Measurements from ENCODE around the gene DSCAML1. TPM values are rescaled to one million over a fixed set of nuclear protein-coding genes. Genes with fewer than 3 reads are reported as not detected.

The DSCAML1 gene
- total RNA-seq, 1 donor from 2014 or later = 10.2 TPM

GRCh38 chr11:117427356-117427874 is 369.6 kb downstream of the DSCAML1 start:
- DNase-seq (ENCODE audit: low read depth) = no peak

GRCh38 chr11:117426941-117427340 is 370.1 kb downstream of the DSCAML1 start:
- DNase-seq (ENCODE audit: low read depth) = no peak

GRCh38 chr11:117426297-117426685 is 370.7 kb downstream of the DSCAML1 start:
- DNase-seq (ENCODE audit: low read depth) = peak; percentile 38

GRCh38 chr11:117425679-117426296 is 371.2 kb downstream of the DSCAML1 start:
- no peak for DNase-seq (ENCODE audit: low read depth)

- DNase-seq (ENCODE audit: low read depth) = no peak
Measured at GRCh38 chr11:117424781-117425180, 372.2 kb downstream of the DSCAML1 start.

GRCh38 chr11:117423046-117423575 is 373.9 kb downstream of the DSCAML1 start:
- DNase-seq (ENCODE audit: low read depth) = no peak

- no peak for DNase-seq (ENCODE audit: low read depth)
Measured at GRCh38 chr11:117421476-117421875, 375.5 kb downstream of the DSCAML1 start.

- DNase-seq (ENCODE audit: low read depth) = no peak
Measured at GRCh38 chr11:117421041-117421440, 376.0 kb downstream of the DSCAML1 start.

GRCh38 chr11:117420598-117420997 is 376.4 kb downstream of the DSCAML1 start:
- DNase-seq (ENCODE audit: low read depth) = no peak

GRCh38 chr11:117420143-117420485 is 376.9 kb downstream of the DSCAML1 start:
- DNase-seq (ENCODE audit: low read depth) = no peak

- no peak for DNase-seq (ENCODE audit: low read depth)
Measured at GRCh38 chr11:117419482-117420142, 377.4 kb downstream of the DSCAML1 start.

GRCh38 chr11:117418737-117419481 is 378.1 kb downstream of the DSCAML1 start:
- DNase-seq (ENCODE audit: low read depth) = no peak

- no peak for DNase-seq (ENCODE audit: low read depth)
Measured at GRCh38 chr11:117417856-117418255, 379.2 kb downstream of the DSCAML1 start.

- DNase-seq (ENCODE audit: low read depth) = no peak
Measured at GRCh38 chr11:117417342-117417741, 379.7 kb downstream of the DSCAML1 start.

- no peak for DNase-seq (ENCODE audit: low read depth)
Measured at GRCh38 chr11:117415358-117415896, 381.6 kb downstream of the DSCAML1 start.

GRCh38 chr11:117414724-117415123 is 382.3 kb downstream of the DSCAML1 start:
- no peak for DNase-seq (ENCODE audit: low read depth)

- DNase-seq (ENCODE audit: low read depth) = no peak
Measured at GRCh38 chr11:117413616-117414015, 383.4 kb downstream of the DSCAML1 start.

- no peak for DNase-seq (ENCODE audit: low read depth)
Measured at GRCh38 chr11:117412653-117413275, 384.3 kb downstream of the DSCAML1 start.

- no peak for DNase-seq (ENCODE audit: low read depth)
Measured at GRCh38 chr11:117412176-117412575, 384.8 kb downstream of the DSCAML1 start.

- no peak for DNase-seq (ENCODE audit: low read depth)
Measured at GRCh38 chr11:117411736-117412135, 385.3 kb downstream of the DSCAML1 start.

- no peak for DNase-seq (ENCODE audit: low read depth)
Measured at GRCh38 chr11:117410861-117411710, 385.9 kb downstream of the DSCAML1 start.

Data from renal cortical epithelial cell (primary cell).